CD4-positive, alpha-beta T cell treated with Interleukin-10 for 1 hour (primary cell): Measurements from ENCODE around the gene PPIL6.

Experiments
- DNase-seq: peaks from one replicate; pipeline ENCODE4 v3.0.0-alpha.2; 2020

Gene PPIL6

DNA sequence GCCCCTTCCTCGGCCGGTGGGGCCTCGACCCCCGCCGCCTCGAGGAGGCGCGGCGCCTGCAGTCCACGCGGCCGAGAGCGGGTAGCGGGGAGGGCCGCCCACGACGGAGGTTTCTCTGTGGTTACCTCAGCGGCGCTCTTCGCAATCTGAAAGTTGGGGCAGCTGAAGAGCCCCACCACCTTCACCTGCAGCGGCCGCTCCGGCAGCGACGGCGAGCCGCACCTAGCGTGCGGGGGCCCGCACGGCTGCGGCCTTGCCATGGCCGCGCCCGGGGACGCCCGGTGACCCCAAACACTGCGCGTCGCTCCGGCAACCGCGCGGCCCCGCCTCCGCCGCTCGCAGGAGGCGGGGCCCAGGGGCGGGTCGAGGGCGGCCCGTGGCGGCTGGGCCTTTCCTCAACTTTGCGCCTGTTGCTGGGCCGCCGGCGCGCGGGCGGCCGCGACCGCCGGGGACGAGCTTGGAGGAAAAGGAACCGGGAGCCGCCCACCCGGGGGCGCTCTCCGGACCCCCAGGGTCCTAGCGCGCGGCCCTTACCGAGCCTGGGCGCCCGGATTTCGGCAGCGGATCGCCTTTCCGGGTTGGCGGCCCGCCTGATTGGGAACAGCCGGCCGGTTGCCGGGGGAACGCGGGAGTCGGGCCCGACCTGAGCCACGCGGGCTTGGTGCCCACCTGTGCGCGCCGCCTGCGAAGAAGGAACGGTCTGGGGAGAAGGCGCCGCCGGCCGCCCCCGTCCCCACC is at the start of gene PPIL6, which contains the start of gene SMPD2:
Gene PPIL6 (minus strand): TSS at position 298 of the 738 bp plus-strand sequence. CDS start 38 bp downstream, at position 260.
Gene SMPD2 (plus strand): TSS at position 394 of the 738 bp plus-strand sequence. CDS start 398 bp downstream, outside the sequence.
- peak; percentile 86 for DNase-seq

DNA sequence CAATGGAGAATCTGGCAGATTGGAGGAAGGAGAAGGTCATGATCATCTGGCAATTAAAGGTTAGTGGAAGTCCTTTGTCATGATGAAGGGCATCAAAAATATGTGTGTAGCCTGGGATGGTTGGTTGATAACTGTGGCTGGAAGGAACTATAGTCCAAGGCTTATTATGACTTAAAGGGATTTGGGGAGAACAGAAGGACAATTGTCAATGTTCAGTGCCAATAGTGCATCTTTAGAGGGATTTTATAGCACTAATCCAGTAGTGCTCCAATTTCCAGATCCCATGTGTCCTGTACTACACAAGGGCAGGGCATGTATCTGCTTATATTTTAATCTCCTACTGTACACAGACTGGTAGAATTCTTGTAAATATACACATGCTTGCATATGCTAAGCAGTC is 47.6 kb upstream of the PPIL6 start:
- no peak for DNase-seq

DNA sequence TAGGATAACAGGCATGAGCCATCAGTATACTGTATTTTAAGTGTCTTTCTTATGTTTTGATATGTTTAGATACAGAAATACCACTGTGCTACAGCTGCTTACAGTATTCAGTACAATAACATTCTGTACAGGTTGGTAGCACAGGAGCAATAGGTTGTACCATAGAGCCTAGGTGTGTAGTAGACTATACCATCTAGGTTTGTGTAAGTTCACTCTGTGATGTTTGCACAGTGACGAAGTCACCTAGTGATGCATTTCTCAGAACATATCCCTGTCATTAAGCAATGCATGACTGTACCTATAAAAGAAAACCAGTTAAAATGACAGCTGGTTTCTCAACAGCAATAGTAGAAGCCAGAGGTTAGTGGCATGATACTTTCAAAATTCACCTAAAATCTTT is 45.6 kb upstream of the PPIL6 start:
- no peak for DNase-seq

DNA sequence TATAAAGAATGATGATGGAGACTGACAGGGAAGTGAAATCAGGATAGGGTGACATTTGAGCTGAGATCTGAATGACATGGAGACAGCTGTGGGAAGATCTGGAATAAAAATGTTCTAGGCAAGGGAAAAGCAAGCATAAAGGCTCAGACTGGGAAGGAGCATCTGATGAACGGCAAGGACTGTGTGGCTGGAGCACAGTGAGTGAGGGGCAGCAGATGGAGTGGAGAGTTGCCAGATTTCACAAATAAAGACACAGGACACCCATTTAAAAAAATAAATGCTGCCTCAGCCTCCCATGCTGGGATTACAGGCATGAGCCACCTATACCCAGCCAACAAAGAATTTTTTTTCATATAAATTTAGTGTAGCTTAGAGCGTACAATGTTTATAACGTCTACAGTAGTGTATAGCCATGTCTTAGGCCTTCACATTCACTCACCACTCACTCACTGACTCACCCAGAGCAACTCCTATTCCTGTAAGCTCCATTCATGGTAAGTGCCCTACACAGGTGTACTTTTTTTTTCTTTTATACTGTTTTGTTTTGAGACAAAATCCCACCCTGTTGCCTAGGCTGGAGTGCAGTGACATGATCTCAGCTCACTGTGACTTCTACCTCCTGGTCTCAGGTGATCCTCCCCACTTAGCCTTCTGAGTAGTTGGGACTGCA is 45.0 kb upstream of the PPIL6 start:
- no peak for DNase-seq

DNA sequence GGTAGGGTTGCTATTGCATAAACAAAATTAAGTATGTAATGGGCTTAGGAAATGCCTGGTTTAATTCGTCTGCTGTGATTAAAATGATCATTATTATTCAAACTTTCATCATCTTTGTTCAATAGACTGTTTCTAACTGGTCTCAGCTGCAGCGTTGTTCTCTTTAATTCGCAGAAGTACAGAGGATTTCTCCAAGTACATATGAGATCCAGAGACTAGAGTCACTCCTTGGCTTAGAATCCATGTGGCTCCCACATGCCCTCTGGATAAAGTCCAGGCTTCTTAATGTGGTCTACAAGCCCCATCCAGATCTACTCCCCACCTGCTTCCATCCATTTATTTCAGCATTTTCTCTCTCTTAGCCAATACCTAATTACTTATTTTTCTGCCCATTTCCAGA is 43.7 kb upstream of the PPIL6 start:
- DNase-seq, result no peak

DNA sequence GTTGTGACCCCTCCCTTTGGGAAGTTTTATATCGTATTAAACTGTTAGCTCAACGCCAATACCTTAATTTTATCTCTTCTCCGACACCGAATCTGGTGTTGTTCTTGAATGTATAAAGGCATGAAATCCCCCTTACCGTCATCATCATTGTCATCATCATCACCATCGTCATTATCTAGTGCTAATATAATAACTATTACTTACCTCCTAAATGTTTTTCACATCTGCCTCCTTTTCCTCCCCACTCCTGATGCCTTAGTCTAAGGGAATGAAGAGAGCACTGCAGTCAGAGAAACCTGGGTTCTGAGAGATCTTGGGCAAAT is 43.3 kb upstream of the PPIL6 start:
- DNase-seq, result no peak

DNA sequence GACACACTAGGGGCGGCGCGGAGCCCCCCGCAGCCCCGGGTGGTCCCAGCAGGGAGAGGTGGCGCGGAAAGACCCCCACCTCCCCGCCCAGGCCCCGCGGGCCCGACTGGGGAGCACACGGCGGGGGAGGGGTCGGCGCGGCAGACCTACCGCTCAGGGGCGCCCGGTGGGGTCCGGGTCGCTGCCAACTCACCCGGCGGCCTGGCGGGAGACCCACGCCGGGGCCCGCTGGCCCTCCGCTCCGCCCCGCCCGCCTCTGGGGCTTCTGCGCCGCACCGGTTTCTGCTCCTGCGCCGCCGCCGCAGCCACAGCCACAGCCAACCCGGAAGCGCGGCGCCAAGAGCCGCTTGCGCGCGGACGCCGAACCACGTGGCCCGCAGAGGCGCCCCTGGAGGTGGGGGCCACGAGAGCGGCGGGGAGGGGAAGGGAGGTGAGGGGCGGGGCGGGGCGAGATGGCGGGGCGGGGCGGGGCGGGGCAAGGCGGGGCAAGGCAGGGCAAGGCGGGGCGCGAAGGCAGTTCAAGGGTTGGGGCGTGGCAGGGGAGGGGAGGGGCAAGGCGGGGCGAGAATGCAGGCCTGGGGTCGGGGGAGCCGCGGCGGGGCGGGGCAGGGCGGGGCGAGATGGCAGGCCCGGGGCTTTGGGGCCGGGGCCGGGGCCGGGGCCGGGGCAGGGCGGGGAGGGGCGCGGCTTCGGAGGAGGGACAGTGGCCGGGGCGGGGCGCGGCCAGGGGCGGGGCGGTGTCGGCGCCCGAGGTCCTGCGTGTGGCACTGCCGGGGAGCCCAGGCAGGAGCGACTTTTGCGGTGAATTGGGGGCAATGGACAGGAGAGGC is 42.7 kb upstream of the PPIL6 start, which contains the start of gene ZBTB24:
Gene ZBTB24 (minus strand): TSS at position 315 of the 830 bp plus-strand sequence. CDS start 1,193 bp downstream, outside the sequence.
- DNase-seq, result peak; percentile 92

DNA sequence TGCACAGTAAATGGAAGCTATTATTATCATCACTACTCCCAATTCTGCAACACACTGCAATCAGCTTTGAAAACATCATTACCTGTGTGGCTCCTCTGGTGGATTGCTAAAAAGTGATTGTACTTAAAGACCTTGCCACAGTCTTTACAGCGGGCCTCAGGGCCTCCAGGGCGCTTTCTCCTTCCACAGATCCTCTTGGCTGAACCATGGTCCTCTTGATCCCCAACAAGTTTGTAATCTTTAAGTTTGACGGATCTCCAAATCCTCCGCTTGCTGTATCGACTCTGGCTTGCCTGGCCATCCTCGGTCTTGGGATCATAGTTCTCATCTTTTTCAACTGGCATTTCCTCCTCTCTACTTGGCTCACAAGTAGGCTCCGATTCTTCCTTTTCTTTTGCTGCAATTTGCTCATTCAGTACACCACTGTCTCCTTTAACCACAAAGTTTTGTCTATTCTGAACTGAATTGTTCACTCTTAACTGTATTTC is 40.6 kb upstream of the PPIL6 start:
- DNase-seq, result no peak

DNA sequence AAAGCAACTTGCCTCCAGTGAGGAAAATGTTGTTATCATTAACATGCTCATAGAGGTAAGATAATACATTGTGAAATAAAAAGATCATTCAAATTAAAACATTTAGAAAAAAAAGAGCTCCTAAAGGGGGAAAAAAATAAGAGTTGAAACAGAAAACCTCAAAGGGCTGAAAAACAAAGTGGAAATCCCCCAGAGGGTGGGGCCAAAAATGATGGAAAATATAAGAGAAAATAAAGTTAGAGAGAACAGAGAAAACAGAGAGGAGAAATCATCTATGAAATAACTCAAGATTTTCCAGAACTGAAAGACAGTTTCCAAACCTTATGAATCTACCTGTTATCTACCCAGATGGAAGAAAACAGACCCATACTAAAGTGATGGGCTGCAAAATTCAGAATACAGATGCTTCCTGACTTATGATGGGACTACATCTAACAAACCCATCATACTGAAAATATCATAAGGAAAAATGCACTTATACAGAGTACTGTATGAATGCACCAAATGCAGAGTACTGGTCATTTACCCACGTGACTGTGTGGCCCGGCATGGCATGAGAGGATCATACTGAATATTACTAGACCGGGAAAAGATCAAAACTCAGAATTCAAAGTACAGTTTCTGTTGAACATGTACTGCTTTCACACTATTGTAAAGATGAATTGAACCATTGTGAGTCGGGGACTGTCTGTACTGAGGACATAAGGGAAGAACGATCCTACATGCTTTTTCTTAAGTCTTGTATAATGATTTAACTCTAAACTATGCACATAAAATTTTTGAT is 38.6 kb upstream of the PPIL6 start:
- DNase-seq, result peak; percentile 50

DNA sequence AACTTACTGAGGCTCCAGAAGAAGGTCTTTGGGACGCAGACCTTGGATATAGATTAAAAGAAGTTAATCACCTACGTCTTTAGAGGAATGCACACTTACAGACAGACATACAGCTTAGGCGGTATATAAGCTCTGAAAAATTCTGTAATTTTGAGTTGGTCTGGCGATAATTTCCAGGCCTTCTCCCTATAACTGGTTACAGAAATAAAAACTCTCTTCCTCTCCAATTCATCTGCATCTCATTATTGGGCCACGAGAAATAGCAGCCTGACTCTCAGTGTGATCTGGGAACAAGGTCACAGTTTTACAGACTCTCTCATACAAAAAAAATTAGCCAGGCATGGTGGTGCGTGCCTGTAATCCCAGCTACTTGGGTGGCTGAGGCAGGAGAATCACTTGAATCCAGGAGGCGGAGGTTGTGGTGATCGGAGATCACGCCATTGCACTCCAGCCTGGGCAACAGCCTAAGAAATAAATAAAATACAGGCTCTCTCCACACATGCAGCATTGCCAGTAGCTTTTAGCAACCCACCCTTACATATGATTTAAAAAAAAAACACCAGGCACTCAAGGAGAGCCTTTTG is 37.9 kb upstream of the PPIL6 start:
- DNase-seq, result no peak

DNA sequence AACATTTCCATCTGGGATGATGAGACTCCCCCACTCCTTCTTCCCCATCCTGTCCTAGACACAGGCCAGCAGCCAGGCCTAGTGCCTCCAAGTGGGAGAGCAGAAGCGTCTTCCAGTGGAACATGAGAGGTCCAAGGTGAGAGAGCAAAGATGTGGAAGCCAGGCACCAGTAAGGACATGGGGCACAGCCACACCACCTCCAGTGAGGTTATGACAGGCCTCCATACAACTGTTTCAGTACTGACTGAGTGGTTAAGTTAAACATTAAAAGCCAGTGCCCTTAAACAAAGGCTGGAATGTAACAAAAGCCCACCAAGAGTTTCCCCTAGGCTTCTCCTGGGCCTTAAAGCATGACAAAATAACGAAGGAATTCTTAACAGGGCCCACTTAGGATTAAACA is 37.3 kb upstream of the PPIL6 start:
- DNase-seq, result no peak

DNA sequence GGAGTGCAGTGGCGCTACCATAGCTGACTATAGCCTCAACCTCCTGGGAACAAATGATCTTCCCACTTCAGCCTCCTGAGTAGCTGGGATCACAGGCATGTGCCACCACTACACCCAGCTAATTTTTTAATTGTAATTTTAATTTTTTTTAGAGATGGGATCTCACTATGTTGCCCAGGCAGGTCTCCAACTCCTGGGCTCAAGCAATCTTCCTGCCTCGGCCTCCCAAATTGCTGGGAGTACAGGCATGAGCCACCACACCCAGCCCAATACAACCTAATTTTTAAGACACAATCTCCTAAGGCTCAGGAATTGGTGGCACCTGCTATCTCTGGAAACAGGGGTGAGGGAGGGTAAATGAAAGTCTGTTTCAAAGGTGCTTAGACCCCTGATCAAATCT is 36.8 kb upstream of the PPIL6 start:
- no peak for DNase-seq

DNA sequence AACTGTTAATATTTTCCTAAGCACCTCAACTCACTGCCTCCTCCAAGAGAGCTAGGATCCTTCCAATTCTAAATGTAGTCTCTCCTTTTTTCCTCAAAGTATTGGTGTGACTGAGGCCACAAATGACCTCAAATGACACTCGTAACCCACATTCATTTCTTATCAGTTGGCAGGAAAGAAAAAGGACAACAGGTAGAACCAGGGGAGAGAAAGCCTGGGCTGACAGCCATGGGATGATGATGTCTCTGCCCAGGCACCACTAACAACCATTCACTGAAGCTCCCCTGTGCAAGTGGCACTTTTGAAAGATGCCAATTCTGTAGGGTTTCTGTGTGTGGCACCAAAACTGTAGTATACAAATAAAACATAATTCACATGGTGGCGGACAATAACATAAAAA is 35.2 kb upstream of the PPIL6 start:
- DNase-seq, result no peak

DNA sequence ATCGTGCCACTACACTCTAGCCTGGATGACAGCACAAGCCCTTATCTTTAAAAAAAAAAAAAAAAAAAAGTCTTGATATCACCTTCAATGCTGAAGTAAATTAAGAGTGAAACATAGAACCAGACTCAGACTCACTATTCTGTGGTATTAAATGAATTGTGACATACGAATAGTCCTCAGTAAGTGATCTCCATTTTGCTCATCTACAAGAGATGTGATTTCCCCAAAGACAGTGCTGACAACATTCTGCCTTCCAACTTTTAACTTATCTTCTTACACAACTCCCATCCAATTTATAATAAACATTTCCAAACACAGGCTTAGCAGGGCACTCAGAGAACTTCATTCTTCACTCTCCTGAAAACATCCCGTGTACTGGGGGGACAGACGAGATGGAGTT is 34.6 kb upstream of the PPIL6 start:
- no peak for DNase-seq

DNA sequence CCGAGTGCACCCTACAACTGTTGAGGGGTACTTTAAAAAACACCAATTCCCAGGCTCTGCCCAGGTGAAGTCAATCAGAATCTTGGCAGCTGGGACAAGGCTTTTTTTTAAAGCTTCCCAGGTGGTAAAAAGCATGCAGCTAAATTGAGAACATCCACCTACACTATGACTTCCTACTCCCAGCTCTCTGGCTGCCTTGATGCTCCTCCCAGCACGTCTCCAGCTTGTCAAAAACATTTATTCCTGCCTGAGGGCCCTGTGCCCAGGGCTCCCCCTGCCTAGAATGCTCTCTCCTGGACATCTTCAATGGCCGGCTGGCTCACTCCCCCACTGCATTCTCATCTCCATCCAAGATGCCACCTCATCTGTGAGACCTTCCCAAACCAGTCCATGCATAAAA is 32.7 kb upstream of the PPIL6 start:
- DNase-seq, result no peak

DNA sequence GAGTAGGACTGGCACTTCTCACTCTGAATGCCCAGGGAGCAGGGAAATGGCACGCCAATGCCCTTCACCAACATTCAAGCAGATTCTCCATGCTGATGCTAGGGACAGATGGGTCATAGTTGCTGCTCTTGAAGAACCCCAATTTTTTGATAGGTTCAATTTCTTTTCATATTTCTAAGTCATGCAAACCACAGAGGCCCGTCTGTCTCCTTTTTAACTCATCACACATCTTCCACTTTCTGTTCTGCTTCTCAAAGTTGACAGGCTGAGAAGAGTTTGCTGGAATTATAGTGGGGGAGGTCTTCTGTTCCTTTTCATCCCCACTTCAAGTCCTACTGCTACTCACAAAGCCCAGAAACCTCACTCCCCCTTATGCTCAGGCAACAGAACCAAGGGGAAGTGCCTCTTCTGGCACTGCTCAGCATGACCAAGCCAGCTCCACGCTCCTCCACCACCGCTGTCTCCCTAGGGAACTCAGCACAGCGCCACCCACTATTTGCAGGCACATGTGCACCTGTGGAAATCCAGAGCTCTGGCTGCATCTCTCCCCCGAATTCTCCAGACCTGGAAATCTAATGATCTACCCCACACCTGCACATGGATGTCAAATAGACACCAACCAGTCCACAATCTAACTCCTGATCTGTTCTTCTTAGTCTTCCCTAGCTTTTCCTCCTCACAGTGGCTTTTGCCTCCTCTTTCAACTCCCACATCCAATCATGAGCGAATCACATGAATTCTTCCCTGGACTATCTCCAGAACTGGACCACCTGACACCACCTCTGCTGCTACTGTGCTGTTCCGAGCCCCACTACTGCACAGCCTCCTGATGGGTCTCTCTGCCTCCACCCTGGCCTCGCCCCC is 31.9 kb upstream of the PPIL6 start:
- no peak for DNase-seq

DNA sequence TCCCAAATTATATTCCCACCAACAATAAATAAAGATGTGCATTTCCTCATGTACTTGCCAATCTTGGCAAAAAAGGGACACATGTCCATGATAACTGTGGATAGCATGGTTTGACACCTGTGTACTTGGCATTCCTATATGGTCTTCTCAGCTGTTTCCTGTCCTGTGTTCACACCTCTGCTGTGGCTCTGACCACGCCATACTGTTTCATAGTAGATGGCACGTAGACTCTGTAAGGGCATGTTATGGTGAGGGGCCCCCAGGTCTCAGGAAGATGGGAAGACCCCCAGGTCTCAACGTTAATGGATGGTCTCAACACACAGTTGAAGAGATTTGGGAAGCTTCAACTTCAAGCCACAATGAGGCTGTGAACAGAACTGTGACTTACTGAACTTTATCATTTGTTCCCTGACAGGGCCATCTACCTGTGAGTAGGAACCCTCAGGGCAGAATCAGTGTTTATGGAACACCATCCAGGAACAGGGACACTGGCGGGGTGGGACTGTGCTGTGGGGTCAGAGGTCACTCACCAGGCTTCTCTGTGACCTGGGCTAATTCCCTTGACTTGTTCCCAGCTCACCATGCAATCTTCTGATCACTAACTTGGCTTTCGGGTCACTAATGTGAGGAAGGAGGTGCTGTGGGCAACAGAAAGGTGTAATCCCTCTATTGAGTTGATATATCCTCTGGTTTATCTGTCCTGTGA is 30.8 kb upstream of the PPIL6 start:
- DNase-seq, result no peak

DNA sequence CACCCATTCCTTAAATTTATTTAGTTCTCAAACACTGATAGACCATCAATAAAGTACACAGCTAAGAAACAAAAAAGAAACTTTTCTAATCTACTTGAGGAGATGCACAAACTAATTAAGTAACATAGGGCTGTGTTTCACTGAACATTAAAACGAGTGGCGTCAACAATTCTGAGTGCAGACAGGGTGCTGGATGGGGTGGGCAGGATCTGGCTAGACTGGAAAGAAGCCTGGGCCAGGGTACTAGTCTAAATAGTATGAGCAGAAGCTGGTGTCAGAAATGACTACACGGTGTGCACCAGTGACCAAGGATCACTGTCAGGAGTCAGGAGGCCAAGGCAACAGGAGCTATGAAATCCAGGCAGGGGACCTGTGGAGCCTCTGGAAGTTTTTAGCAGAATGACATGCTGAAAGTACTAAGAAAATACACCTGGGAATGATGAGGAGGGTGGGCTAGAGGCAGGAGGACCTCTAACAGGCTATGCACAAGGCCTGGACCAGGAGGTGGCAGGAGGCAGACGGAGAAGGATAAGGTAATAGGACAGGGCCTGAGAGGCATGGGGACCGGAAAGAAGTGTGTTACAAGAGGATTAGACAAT is 29.3 kb upstream of the PPIL6 start:
- no peak for DNase-seq

DNA sequence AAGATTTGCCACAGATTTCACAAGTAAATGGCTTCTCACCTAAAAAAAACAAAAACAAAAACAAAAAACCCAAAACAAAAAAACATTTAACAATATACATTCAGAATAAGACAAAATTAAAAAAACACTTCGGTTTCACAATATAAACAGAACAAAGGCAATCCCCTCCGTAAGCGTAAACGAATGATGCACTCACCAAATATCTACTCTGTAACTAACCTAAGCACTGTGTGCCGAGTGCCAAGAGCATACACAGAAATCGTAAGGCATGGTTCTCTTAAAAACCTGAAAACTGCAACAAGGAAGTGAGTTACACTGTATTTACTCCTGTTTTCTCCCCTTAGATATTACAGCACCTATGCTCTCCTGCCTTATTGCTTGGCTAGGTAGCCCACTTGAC is 27.3 kb upstream of the PPIL6 start:
- no peak for DNase-seq
